Activated CD4-positive, CD25-positive, alpha-beta regulatory T cell treated with anti-CD3 and anti-CD28 coated beads, Interleukin-2, amount 50 U/mL, for 72 hours (primary cell): ENCODE measurements around the gene CACNA1C.

Experiments used
- DNase-seq: peaks from one replicate; pipeline ENCODE4 v3.0.0; 2021

Gene CACNA1C

GRCh38 chr12:2541631-2542204 is 488.9 kb downstream of the CACNA1C start:
- no peak for DNase-seq

- no peak for DNase-seq
These were observed 491.0 kb downstream of the CACNA1C start for GRCh38 chr12:2543801-2544200.

GRCh38 chr12:2544230-2544629 is 491.4 kb downstream of the CACNA1C start:
- DNase-seq: no peak

GRCh38 chr12:2547273-2548044 is 494.7 kb downstream of the CACNA1C start:
- no peak for DNase-seq

- no peak for DNase-seq
These were observed 495.3 kb downstream of the CACNA1C start for GRCh38 chr12:2548081-2548480.

GRCh38 chr12:2550561-2551411 is 498.0 kb downstream of the CACNA1C start:
- no peak for DNase-seq

- no peak for DNase-seq
These were observed 498.7 kb downstream of the CACNA1C start for GRCh38 chr12:2551412-2551900.

- DNase-seq: no peak
These were observed 499.4 kb downstream of the CACNA1C start for GRCh38 chr12:2552000-2552756.

GRCh38 chr12:2553388-2554126 is 500.8 kb downstream of the CACNA1C start:
- DNase-seq: no peak

GRCh38 chr12:2555487-2556082 is 502.8 kb downstream of the CACNA1C start:
- DNase-seq: no peak

- DNase-seq: no peak
These were observed 504.8 kb downstream of the CACNA1C start for GRCh38 chr12:2557597-2557996.

GRCh38 chr12:2559931-2560330 is 507.1 kb downstream of the CACNA1C start:
- DNase-seq: no peak

- DNase-seq: no peak
These were observed 507.6 kb downstream of the CACNA1C start for GRCh38 chr12:2560356-2560755.

GRCh38 chr12:2561367-2561766 is 508.6 kb downstream of the CACNA1C start:
- DNase-seq: no peak

- no peak for DNase-seq
These were observed 509.6 kb downstream of the CACNA1C start for GRCh38 chr12:2562400-2562799.

GRCh38 chr12:2563709-2564108 is 510.9 kb downstream of the CACNA1C start:
- no peak for DNase-seq

GRCh38 chr12:2566161-2566560 is 513.4 kb downstream of the CACNA1C start:
- DNase-seq: no peak

GRCh38 chr12:2567711-2568110 is 514.9 kb downstream of the CACNA1C start:
- no peak for DNase-seq

GRCh38 chr12:2570562-2570961 is 517.8 kb downstream of the CACNA1C start:
- DNase-seq: no peak

GRCh38 chr12:2574355-2574935 is 521.7 kb downstream of the CACNA1C start:
- no peak for DNase-seq

GRCh38 chr12:2575245-2575644 is 522.5 kb downstream of the CACNA1C start:
- DNase-seq: no peak
